B cell (primary cell): Measurements from ENCODE around the gene APEX1. TPM values are rescaled to one million over a fixed set of nuclear protein-coding genes. Genes with fewer than 3 reads are reported as not detected.

Experiments
- ATAC-seq: fragments of 200-7000 bp; cut with Tn5 transposase; one replicate; pipeline ENCODE4 v1.10.0; 2021; ENCODE audit warnings: low read depth, mild to moderate bottlenecking, moderate number of reproducible peaks, moderate library complexity
- CTCF ChIA-PET: fragments of 350-600 bp; sonication (Branson Sonifier 250); formaldehyde crosslinking; loops from one replicate; lab custom pipeline; 2021; ENCODE audit warnings: antibody characterized with exemption, inconsistent platforms; lab: Charles Lee
- POLR2A ChIA-PET: fragments of 350-600 bp; sonication (Branson Sonifier 250); formaldehyde crosslinking; loops from one replicate; lab custom pipeline; 2021; ENCODE audit warnings: antibody characterized with exemption; lab: Charles Lee
- DNase-seq: peaks from one replicate; pipeline ENCODE4 v3.0.0; 2013
- H2AFZ ChIP-seq: 2 replicates; pipeline ENCODE4 v1.6.1; 2012; ENCODE audit warnings: mild to moderate bottlenecking, low read depth, low read length; ENCODE audit not compliant: insufficient read depth, poor library complexity, severe bottlenecking
- H3K27ac ChIP-seq, 2 donors: 1 replicate in 1 of 2; 2 replicates in 1 of 2; pipeline ENCODE4 v1.5.1; 2012 to 2013; ENCODE audit warnings: low read length in 2 of 2, mild to moderate bottlenecking in 2 of 2, moderate library complexity in 1 of 2
- H3K27me3 ChIP-seq, 4 experiments: fragments of 200-600 bp in 1 of 4; sonication (generic) in 1 of 4; replicated peaks in 1 of 4; 1 replicate in 2 of 4; 2 replicates in 2 of 4; pipeline versions ENCODE4 v1.6.1 to v1.7.0; 2013 to 2016; ENCODE audit warnings: low read length in 3 of 4, mild to moderate bottlenecking in 2 of 4, mixed read lengths in 1 of 4, moderate library complexity in 1 of 4; ENCODE audit not compliant: insufficient read depth in 4 of 4, control insufficient read depth in 3 of 4; ENCODE audit errors: control extremely low read depth in 1 of 4
- H3K36me3 ChIP-seq, 2 experiments: replicated peaks in 1 of 2; 1 replicate in 1 of 2; 2 replicates in 1 of 2; pipeline versions ENCODE4 v1.6.1 to v1.7.1; 2013; ENCODE audit warnings: low read length in 1 of 2; ENCODE audit not compliant: insufficient read depth in 2 of 2, control insufficient read depth in 1 of 2; ENCODE audit errors: control extremely low read depth in 1 of 2, extremely low read depth in 1 of 2
- H3K4me1 ChIP-seq, 2 donors: fragments of 200-600 bp in 1 of 2; sonication (generic) in 1 of 2; 1 replicate in 1 of 2; 2 replicates in 1 of 2; pipeline versions ENCODE4 v1.5.1 to v1.6.1; 2013 to 2017; ENCODE audit warnings: low read length in 2 of 2; ENCODE audit not compliant: control insufficient read depth in 2 of 2, insufficient read depth in 2 of 2
- H3K4me2 ChIP-seq: replicated peaks from 2 replicates; pipeline ENCODE3; 2012; ENCODE audit warnings: mild to moderate bottlenecking, low read depth, low read length; ENCODE audit not compliant: poor library complexity, severe bottlenecking
- H3K4me3 ChIP-seq, 5 experiments: fragments of 200-600 bp in 1 of 5; sonication (generic) in 1 of 5; 1 replicate in 3 of 5; 2 replicates in 2 of 5; pipeline versions ENCODE4 v1.5.1 to v1.7.0; 2011 to 2016; ENCODE audit warnings: low read length in 4 of 5, mild to moderate bottlenecking in 4 of 5, low read depth in 2 of 5, control low read depth in 1 of 5, moderate library complexity in 1 of 5; ENCODE audit not compliant: insufficient read depth in 1 of 5; ENCODE audit errors: control extremely low read depth in 1 of 5, extremely low read depth in 1 of 5
- H3K79me2 ChIP-seq: fragments of 200-600 bp; sonication (generic); one replicate; pipeline ENCODE4 v1.6.0; 2016; ENCODE audit warnings: low read length; ENCODE audit not compliant: control insufficient read depth, insufficient read depth
- H3K9ac ChIP-seq: fragments of 200-600 bp; sonication (generic); 2 replicates; pipeline ENCODE4 v1.6.1; 2017; ENCODE audit warnings: mild to moderate bottlenecking, low read length, moderate library complexity
- H3K9me3 ChIP-seq, 3 donors: one replicate each; pipeline versions ENCODE4 v1.6.1 to v1.7.1; 2013; ENCODE audit warnings: low read length in 2 of 3; ENCODE audit not compliant: control insufficient read depth in 2 of 3, insufficient read depth in 1 of 3; ENCODE audit errors: control extremely low read depth in 1 of 3
- H4K20me1 ChIP-seq: 2 replicates; pipeline ENCODE4 v1.6.0; 2012; ENCODE audit warnings: mild to moderate bottlenecking, low read length; ENCODE audit not compliant: insufficient read depth, control insufficient read depth, poor library complexity, severe bottlenecking
- H3K27ac Mint-ChIP-seq: one replicate; pipeline ENCODE4 v1.8.0; 2021; ENCODE audit warnings: mixed read lengths
- H3K27me3 Mint-ChIP-seq: one replicate; pipeline ENCODE4 v1.8.0; 2021; ENCODE audit warnings: mixed read lengths
- H3K4me1 Mint-ChIP-seq: one replicate; pipeline ENCODE4 v1.8.0; 2021; ENCODE audit warnings: mixed read lengths
- H3K4me3 Mint-ChIP-seq: one replicate; pipeline ENCODE4 v1.8.0; 2021; ENCODE audit warnings: mixed read lengths
- H3K9me3 Mint-ChIP-seq: one replicate; pipeline ENCODE4 v1.8.0; 2022; ENCODE audit warnings: mixed read lengths; ENCODE audit not compliant: insufficient read depth
- CTCF ChIP-seq: fragments of 200-600 bp; IDR thresholded peaks from one replicate; pipeline ENCODE4 v1.8.0; 2022; ENCODE audit warnings: antibody characterized with exemption, mild to moderate bottlenecking
- EZH2 ChIP-seq: IDR thresholded peaks from 2 replicates; pipeline ENCODE4 v1.6.1; 2012; ENCODE audit warnings: borderline replicate concordance, low read depth, mild to moderate bottlenecking, moderate library complexity, low read length; ENCODE audit not compliant: insufficient read depth, poor library complexity, severe bottlenecking
- WGBS: methylation state at CpG from one replicate; pipeline ENCODE4 v1.1.5; 2013; ENCODE audit warnings: missing lambda C conversion rate; ENCODE audit not compliant: insufficient coverage; 5-methylcytosine and 5-hydroxymethylcytosine counted together
- intact Hi-C: fragments of 100-400 bp; cut with micrococcal nuclease; formaldehyde crosslinking; loops from one replicate; pipeline ENCODE4 v1.10.0; 2022
- polyA plus RNA-seq: library from polyadenylated mRNA; depleted of rRNA; stranded (reverse); fragments of >200 nt; gene quantifications from 2 replicates; pipeline ENCODE4 v1.2.3, GENCODE V29; 2012
- total RNA-seq, 2 donors: library from RNA; stranded (reverse); fragments of 120-200 nt in 1 of 2; gene quantifications; 1 replicate in 1 of 2; 2 replicates in 1 of 2; pipeline versions ENCODE4 v1.2.3 to v1.2.4, GENCODE V29; 2013 to 2022

The APEX1 gene
- total and polyA plus RNA-seq, 2 donors (not counting 1 experiment from before 2014, with no cell fraction given): 103 to 169 TPM

- Histone ChIP-seq H2AFZ (peak within 1 kb of the TSS; percentile 67), H3K4me2 (peak within 1 kb of the TSS; percentile 84), H3K27ac (peak within 1 kb of the TSS; percentile 73 to 81), H3K79me2 (peaks cover 52% of the 10 kb centered on the region), H3K27me3 (no peaks in the 10 kb centered on the region), H3K4me3 (peak within 1 kb of the TSS; percentile 88 to 99 (median 98)), H3K4me1 (peaks cover 31 to 33% of the 10 kb centered on the region in 2 donors), H3K36me3 (peaks cover 14 to 26% of the 10 kb centered on the region in 2 experiments), H4K20me1 (peaks cover 14% of the 10 kb centered on the region), H3K9me3 (no peaks in the 10 kb centered on the region), H3K9ac (peak within 1 kb of the TSS; percentile 84)
- H3K9me3 Mint-ChIP-seq: no peaks in the 10 kb centered on the region
- CTCF ChIA-PET: interaction anchor here (0.8 to 3.6 kb wide), 10 partner anchors 8 to 144 kb away, joined by 3 to 23 read pairs (median 3); partner anchors contain the start of genes APEX1, OSGEP and TEP1
- H3K4me1 Mint-ChIP-seq: peaks cover 52% of the 10 kb centered on the region
- TF ChIP-seq EZH2 (no peak), CTCF (no peak)
- H3K27me3 Mint-ChIP-seq: no peaks in the 10 kb centered on the region
- peak within 1 kb of the TSS; percentile 100 for H3K4me3 Mint-ChIP-seq
- H3K27ac Mint-ChIP-seq: peak within 1 kb of the TSS; percentile 96
- DNase-seq (peak; percentile 92), ATAC-seq (peak; percentile 93)
- POLR2A ChIA-PET: interaction anchor here (0.6 to 1.9 kb wide), 6 partner anchors 8 to 126 kb away, joined by 3 to 20 read pairs (median 8); partner anchors contain the start of genes APEX1, OSGEP, PARP2 and PIP4P1
- intact Hi-C loops: loop anchor here (1.0 to 10.0 kb wide), 5 partner anchors 8 to 985 kb away; partner anchors contain the start of genes APEX1, CHD8, PARP2 and PIP4P1
- under 1% methylated on average over 32 of the region's 40 CpGs for WGBS
These were observed 14.3 kb downstream of the APEX1 start, which contains the start of gene PNP for GRCh38 chr14:20469242-20469889. TSS of gene PNP (plus strand) at chr14:20469406. CDS start at chr14:20469525, 119 bp downstream.
